Activated CD8-positive, alpha-beta T cell treated with anti-CD3 and anti-CD28 coated beads for 36 hours (primary cell): Measurements from ENCODE around the gene KCNS1. TPM values are rescaled to one million over a fixed set of nuclear protein-coding genes. Genes with fewer than 3 reads are reported as not detected.

Experiments
- ATAC-seq: fragments of 200-7000 bp; cut with Tn5 transposase; one replicate; pipeline ENCODE4 v1.10.0; 2021; ENCODE audit warnings: mild to moderate bottlenecking, moderate library complexity
- CTCF ChIA-PET: fragments of 350-600 bp; sonication (Branson Sonifier 250); formaldehyde crosslinking; loops from one replicate; lab custom pipeline; 2021; ENCODE audit warnings: antibody characterized with exemption; lab: Charles Lee
- POLR2A ChIA-PET: fragments of 350-600 bp; sonication (Branson Sonifier 250); formaldehyde crosslinking; loops from one replicate; lab custom pipeline; 2021; ENCODE audit warnings: antibody characterized with exemption; lab: Charles Lee
- DNase-seq: peaks from one replicate; pipeline ENCODE4 v3.0.0-alpha.2; 2020
- H3K27ac Mint-ChIP-seq: one replicate; pipeline ENCODE4 v1.8.0; 2021; ENCODE audit warnings: mild to moderate bottlenecking, mixed read lengths
- H3K27me3 Mint-ChIP-seq: one replicate; pipeline ENCODE4 v1.8.0; 2021; ENCODE audit warnings: mixed read lengths
- H3K36me3 Mint-ChIP-seq: one replicate; pipeline ENCODE4 v1.8.0; 2021; ENCODE audit warnings: low read depth, mixed read lengths
- H3K4me1 Mint-ChIP-seq: one replicate; pipeline ENCODE4 v1.8.0; 2021; ENCODE audit warnings: low read depth, mixed read lengths
- H3K4me3 Mint-ChIP-seq: one replicate; pipeline ENCODE4 v1.8.0; 2021; ENCODE audit warnings: mild to moderate bottlenecking, moderate library complexity, mixed read lengths
- H3K9me3 Mint-ChIP-seq: one replicate; pipeline ENCODE4 v1.8.0; 2021; ENCODE audit warnings: mixed read lengths
- CTCF ChIP-seq: fragments of 200-600 bp; IDR thresholded peaks from one replicate; pipeline ENCODE4 v1.8.0; 2022; ENCODE audit warnings: antibody characterized with exemption, mild to moderate bottlenecking
- intact Hi-C: fragments of 100-400 bp; cut with micrococcal nuclease; formaldehyde crosslinking; loops from one replicate; pipeline ENCODE4 v1.10.0; 2022
- total RNA-seq, 2 experiments: library from RNA; stranded (reverse); gene quantifications; one replicate each; pipeline ENCODE4 v1.2.3, GENCODE V29; 2021

KCNS1 gene
- total RNA-seq, 2 experiments from 2014 or later, result 0.38 to 0.54 TPM

GRCh38 chr20:45047581-45048119, 53.3 kb downstream of the KCNS1 start:
- ChIA-PET CTCF (interaction anchor here (10.8 kb wide), 1 partner anchor 48 kb away, joined by 111 read pairs; no protein-coding TSS in a partner anchor), POLR2A (interaction anchor here (1.0 kb wide), 1 partner anchor 9 kb away, joined by 3 read pairs; no protein-coding TSS in a partner anchor)
- H3K9me3 Mint-ChIP-seq, result no peaks in the 10 kb centered on the region
- peak overlapping the region; percentile 83 for H3K27ac Mint-ChIP-seq
- H3K4me3 Mint-ChIP-seq, result no peak overlapping the region
- peaks cover 61% of the 10 kb centered on the region for H3K36me3 Mint-ChIP-seq
- H3K27me3 Mint-ChIP-seq, result no peaks in the 10 kb centered on the region
- intact Hi-C loops, result no loop called here
- peaks cover 72% of the 10 kb centered on the region for H3K4me1 Mint-ChIP-seq
- ATAC-seq (no peak), DNase-seq (no peak)
- no peak for TF ChIP-seq CTCF

- peaks cover 77% of the 10 kb centered on the region for H3K4me1 Mint-ChIP-seq
- ATAC-seq (no peak), DNase-seq (no peak)
- intact Hi-C loops, result loop anchor here (5.0 kb wide), 1 partner anchor 53 kb away; no protein-coding TSS in a partner anchor
- no peak for TF ChIP-seq CTCF
- peak overlapping the region; percentile 97 for H3K27ac Mint-ChIP-seq
- ChIA-PET CTCF (interaction anchor here (0.6 to 6.4 kb wide), 45 partner anchors 8 to 248 kb away, joined by 3 to 137 read pairs (median 6); partner anchors contain the start of gene KCNS1), POLR2A (interaction anchor here (0.8 to 1.8 kb wide), 6 partner anchors 8 to 79 kb away, joined by 3 to 5 read pairs (median 4); partner anchors contain the start of gene STK4)
- no peaks in the 10 kb centered on the region for H3K9me3 Mint-ChIP-seq
- peaks cover 67% of the 10 kb centered on the region for H3K36me3 Mint-ChIP-seq
- no peaks in the 10 kb centered on the region for H3K27me3 Mint-ChIP-seq
- H3K4me3 Mint-ChIP-seq, result no peak overlapping the region
Observed at GRCh38 chr20:45044601-45045000, 56.3 kb downstream of the KCNS1 start.

- ChIA-PET CTCF (interaction anchor here (0.6 to 6.4 kb wide), 48 partner anchors 9 to 248 kb away, joined by 3 to 137 read pairs (median 5); partner anchors contain the start of gene KCNS1), POLR2A (interaction anchor here (0.6 to 1.9 kb wide), 9 partner anchors 9 to 337 kb away, joined by 3 to 7 read pairs (median 4); partner anchors contain the start of gene STK4)
- Mint-ChIP-seq H3K4me3 (no peak overlapping the region), H3K27me3 (no peaks in the 10 kb centered on the region), H3K4me1 (peaks cover 77% of the 10 kb centered on the region), H3K9me3 (no peaks in the 10 kb centered on the region), H3K27ac (peak overlapping the region; percentile 97), H3K36me3 (peaks cover 65% of the 10 kb centered on the region)
- DNase-seq, result peak; percentile 56
- peak; percentile 88 for TF ChIP-seq CTCF
- intact Hi-C loops, result loop anchor here (5.0 kb wide), 1 partner anchor 53 kb away; no protein-coding TSS in a partner anchor
- ATAC-seq, result peak; percentile 88
Observed at GRCh38 chr20:45044084-45044573, 56.8 kb downstream of the KCNS1 start.

GRCh38 chr20:45042978-45043377, 57.9 kb downstream of the KCNS1 start:
- H3K4me3 Mint-ChIP-seq, result no peak overlapping the region

More at GRCh38 chr20:45042978-45043377, 57.9 kb downstream of the KCNS1 start:
- H3K9me3 Mint-ChIP-seq, result no peaks in the 10 kb centered on the region
- TF ChIP-seq CTCF, result no peak
- peak overlapping the region; percentile 97 for H3K27ac Mint-ChIP-seq
- H3K27me3 Mint-ChIP-seq, result no peaks in the 10 kb centered on the region
- no peak for DNase-seq
- no peak for ATAC-seq
- intact Hi-C loops, result loop anchor here (5.0 kb wide), 1 partner anchor 54 kb away; no protein-coding TSS in a partner anchor
- peaks cover 76% of the 10 kb centered on the region for H3K4me1 Mint-ChIP-seq
- H3K36me3 Mint-ChIP-seq, result peaks cover 59% of the 10 kb centered on the region
- CTCF ChIA-PET, result interaction anchor here (1.2 to 6.4 kb wide), 20 partner anchors 8 to 249 kb away, joined by 3 to 137 read pairs (median 13); no protein-coding TSS in a partner anchor
- POLR2A ChIA-PET, result interaction anchor here (1.2 to 1.9 kb wide), 4 partner anchors 32 to 68 kb away, joined by 3 to 7 read pairs (median 4); no protein-coding TSS in a partner anchor

Other genes with a start within 250 kb of the KCNS1 start
- 100 to 1,000 TPM; 220 to 226 TPM for gene YWHAB, start 215.4 kb downstream of the KCNS1 start, total RNA-seq
- 10 to 100 TPM; 88.4 to 93.8 TPM for gene PABPC1L, start 191.1 kb downstream of the KCNS1 start, total RNA-seq
- 10 to 100 TPM; 60.5 to 62.4 TPM for gene TOMM34, start 140.7 kb downstream of the KCNS1 start, total RNA-seq
- gene STK4, start 134.6 kb downstream of the KCNS1 start, total RNA-seq, result 100 to 1,000 TPM; 154 to 165 TPM
- not detected for gene WFDC5, start 14.0 kb upstream of the KCNS1 start, total RNA-seq
- not detected for gene WFDC12, start 23.3 kb upstream of the KCNS1 start, total RNA-seq
- not detected for gene PI3, start 73.8 kb upstream of the KCNS1 start, total RNA-seq
- not detected for gene SEMG1, start 105.9 kb upstream of the KCNS1 start, total RNA-seq
- gene SEMG2, start 120.2 kb upstream of the KCNS1 start, total RNA-seq, result not detected
- not detected for gene SLPI, start 153.4 kb upstream of the KCNS1 start, total RNA-seq
- gene RBPJL, start 205.7 kb upstream of the KCNS1 start, total RNA-seq, result not detected
- 1 to 10 TPM in 1 of 2 experiments, under 1 TPM in 1; 0.74 to 1.2 TPM for gene MATN4, start 207.2 kb upstream of the KCNS1 start, total RNA-seq
- 10 to 100 TPM; 21.1 to 22.0 TPM for gene SDC4, start 247.3 kb upstream of the KCNS1 start, total RNA-seq